SK-N-SH (cell line): ENCODE data around the gene CYP2W1. TPM values are rescaled to one million over a fixed set of nuclear protein-coding genes. Genes with fewer than 3 reads are reported as not detected.

ENCODE experiments used
- CTCF ChIA-PET: fragments of 300-600, 350-600 bp; formaldehyde crosslinking; extraction: SDS; loops from one replicate; lab custom pipeline; 2021; lab: Yijun Ruan, JAX
- POLR2A ChIA-PET: fragments of 350-600 bp; sonication (Branson Sonifier 250); formaldehyde crosslinking; extraction: SDS; loops from one replicate; lab custom pipeline; 2020; ENCODE audit warnings: antibody characterized with exemption, inconsistent platforms; lab: Yijun Ruan, JAX
- DNase-seq: peaks from one replicate; pipeline ENCODE4 v3.0.0; 2012
- H2AFZ ChIP-seq: fragments of 200-600 bp; sonication (generic); 2 replicates; pipeline ENCODE4 v1.8.1; 2016; ENCODE audit warnings: antibody characterized with exemption, mild to moderate bottlenecking, low read depth
- H3F3A ChIP-seq: fragments of 200-600 bp; sonication (generic); replicated peaks from 2 replicates; pipeline ENCODE3; 2016; ENCODE audit warnings: antibody characterized with exemption, mild to moderate bottlenecking; ENCODE audit not compliant: insufficient read depth
- H3K27ac ChIP-seq, 2 experiments: fragments of 200-500 bp in 1 of 2; fragments of 200-600 bp in 1 of 2; sonication (Bioruptor generic) in 1 of 2; sonication (generic), shearing (Covaris generic) in 1 of 2; 2 replicates each; pipeline versions ENCODE4 v1.5.1 to v1.6.1; 2014 to 2016; ENCODE audit warnings: low read depth in 2 of 2, inconsistent platforms in 1 of 2, low read length in 1 of 2, mild to moderate bottlenecking in 1 of 2, mixed read lengths in 1 of 2
- H3K27me3 ChIP-seq: fragments of 200-600 bp; sonication (generic), shearing (Covaris generic); 2 replicates; pipeline ENCODE4 v1.6.1; 2016; ENCODE audit warnings: mixed run types; ENCODE audit not compliant: insufficient read depth
- H3K36me3 ChIP-seq, 2 experiments: fragments of 200-500 bp in 1 of 2; fragments of 200-600 bp in 1 of 2; sonication (Bioruptor generic) in 1 of 2; sonication (generic) in 1 of 2; replicated peaks in 1 of 2; 2 replicates each; pipeline versions ENCODE3 to v1.5.1; 2014 to 2016; ENCODE audit warnings: low read length in 1 of 2, mild to moderate bottlenecking in 1 of 2; ENCODE audit not compliant: insufficient read depth in 2 of 2, control insufficient read depth in 1 of 2
- H3K4me1 ChIP-seq, 2 experiments: fragments of 200-500 bp in 1 of 2; fragments of 200-600 bp in 1 of 2; sonication (Bioruptor generic) in 1 of 2; sonication (generic), shearing (Covaris generic) in 1 of 2; 2 replicates each; pipeline versions ENCODE4 v1.5.1 to v1.6.1; 2014 to 2016; ENCODE audit warnings: low read depth in 1 of 2, low read length in 1 of 2, mixed run types in 1 of 2; ENCODE audit not compliant: insufficient read depth in 2 of 2, control insufficient read depth in 1 of 2
- H3K4me2 ChIP-seq: fragments of 200-600 bp; sonication (generic), shearing (Covaris generic); 2 replicates; pipeline ENCODE4 v1.6.1; 2017; ENCODE audit warnings: mixed run types
- H3K4me3 ChIP-seq, 2 experiments: fragments of 200-500 bp in 1 of 2; fragments of 200-600 bp in 1 of 2; sonication (Bioruptor generic) in 1 of 2; sonication (generic), shearing (Covaris generic) in 1 of 2; 2 replicates each; pipeline versions ENCODE4 v1.5.1 to v1.8.1; 2014 to 2016; ENCODE audit warnings: low read depth in 2 of 2, inconsistent platforms in 1 of 2, low read length in 1 of 2, mild to moderate bottlenecking in 1 of 2, mixed read lengths in 1 of 2, moderate library complexity in 1 of 2
- H3K79me2 ChIP-seq: fragments of 200-600 bp; sonication (generic); 2 replicates; pipeline ENCODE4 v1.8.1; 2017; ENCODE audit warnings: mild to moderate bottlenecking; ENCODE audit not compliant: insufficient read depth
- H3K9ac ChIP-seq: fragments of 200-600 bp; sonication (generic); 2 replicates; pipeline ENCODE4 v1.6.1; 2017; ENCODE audit warnings: mixed run types
- H3K9me2 ChIP-seq: fragments of 200-600 bp; sonication (generic); 2 replicates; pipeline ENCODE4 v1.6.1; 2017; ENCODE audit warnings: mixed run types
- H3K9me3 ChIP-seq: fragments of 200-600 bp; sonication (generic); 2 replicates; pipeline ENCODE4 v1.6.1; 2017; ENCODE audit warnings: mixed run types, mild to moderate bottlenecking, moderate library complexity
- H4K20me1 ChIP-seq: fragments of 200-600 bp; sonication (generic); 2 replicates; pipeline ENCODE4 v1.6.1; 2017; ENCODE audit warnings: mild to moderate bottlenecking, mixed run types; ENCODE audit not compliant: insufficient read depth
- CHD2 ChIP-seq: fragments of 150-350 bp; IDR thresholded peaks from 2 replicates; pipeline ENCODE4 v1.6.1; 2018; ENCODE audit warnings: low read length; ENCODE audit not compliant: partially characterized antibody
- ELF1 ChIP-seq: IDR thresholded peaks from 2 replicates; pipeline ENCODE4 v1.4.0; 2012
- EP300 ChIP-seq, 2 experiments: IDR thresholded peaks; 2 replicates each; pipeline versions ENCODE4 v1.4.0 to v1.6.1; 2012; ENCODE audit warnings: borderline replicate concordance in 1 of 2, low read depth in 1 of 2, low read length in 1 of 2
- FOSL2 ChIP-seq: IDR thresholded peaks from 2 replicates; pipeline ENCODE4 v1.4.0; 2012; ENCODE audit warnings: low read depth, mild to moderate bottlenecking, moderate library complexity, borderline replicate concordance
- GATA2 ChIP-seq: sonication (generic); formaldehyde crosslinking; IDR thresholded peaks from 2 replicates; pipeline ENCODE4 v1.5.0; 2020; ENCODE audit warnings: mild to moderate bottlenecking, missing genetic modification reagents
- JUND ChIP-seq: IDR thresholded peaks from 2 replicates; pipeline ENCODE4 v1.4.0; 2012
- MEF2A ChIP-seq: IDR thresholded peaks from 2 replicates; pipeline ENCODE4 v1.4.0; 2012; ENCODE audit warnings: low read depth, borderline replicate concordance
- MXI1 ChIP-seq: IDR thresholded peaks from 2 replicates; pipeline ENCODE4 v1.6.1; 2012; ENCODE audit warnings: mild to moderate bottlenecking, low read depth, low read length, improper control_type of control experiment
- NRF1 ChIP-seq: IDR thresholded peaks from 2 replicates; pipeline ENCODE4 v1.6.1; 2012; ENCODE audit warnings: low read depth, mild to moderate bottlenecking, low read length
- POLR2AphosphoS5 ChIP-seq: IDR thresholded peaks from 2 replicates; pipeline ENCODE4 v1.6.1; 2012; ENCODE audit warnings: low read depth, low read length
- RAD21 ChIP-seq: IDR thresholded peaks from 2 replicates; pipeline ENCODE4 v1.6.1; 2012; ENCODE audit warnings: mild to moderate bottlenecking, low read length
- RFX5 ChIP-seq: IDR thresholded peaks from 2 replicates; pipeline ENCODE4 v1.6.1; 2012; ENCODE audit warnings: mild to moderate bottlenecking, improper control_type of control experiment, low read length
- RXRA ChIP-seq: IDR thresholded peaks from 2 replicates; pipeline ENCODE4 v1.4.0; 2012; ENCODE audit warnings: low read depth, mild to moderate bottlenecking, borderline replicate concordance
- SMC3 ChIP-seq: IDR thresholded peaks from 2 replicates; pipeline ENCODE4 v1.6.1; 2012; ENCODE audit warnings: low read depth, low read length, improper control_type of control experiment
- TAF1 ChIP-seq: IDR thresholded peaks from 2 replicates; pipeline ENCODE4 v1.6.1; 2012; ENCODE audit warnings: low read depth, mild to moderate bottlenecking, low read length, moderate library complexity, borderline replicate concordance
- TCF12 ChIP-seq: IDR thresholded peaks from 2 replicates; pipeline ENCODE4 v1.4.0; 2012
- TEAD4 ChIP-seq: IDR thresholded peaks from 2 replicates; pipeline ENCODE4 v1.4.0; 2012; ENCODE audit warnings: mild to moderate bottlenecking, borderline replicate concordance; ENCODE audit not compliant: insufficient read depth
- WGBS: methylation state at CpG from one replicate; pipeline ENCODE4 v1.1.6; 2017; ENCODE audit warnings: low lambda C conversion rate; 5-methylcytosine and 5-hydroxymethylcytosine counted together
- polyA plus RNA-seq, 3 experiments: library from polyadenylated mRNA; depleted of rRNA; stranded (reverse); fragments of >200 nt; gene quantifications; 2 replicates each; pipeline ENCODE4 v1.2.3, GENCODE V29; 2012
- TF ChIP-seq, protein P1 (sequence below): fragments of 150-350 bp; IDR thresholded peaks from 2 replicates; pipeline ENCODE4 v1.6.1; 2016; ENCODE audit warnings: mild to moderate bottlenecking, low read depth, low read length
- TF ChIP-seq, protein P2 (sequence below): IDR thresholded peaks from 2 replicates; pipeline ENCODE4 v1.4.0; 2012; ENCODE audit warnings: low read depth, borderline replicate concordance

CYP2W1 gene
- polyA plus RNA-seq, 1 of the 3 experiments (the other 2 are of a cell fraction), result 0.10 TPM

DNA sequence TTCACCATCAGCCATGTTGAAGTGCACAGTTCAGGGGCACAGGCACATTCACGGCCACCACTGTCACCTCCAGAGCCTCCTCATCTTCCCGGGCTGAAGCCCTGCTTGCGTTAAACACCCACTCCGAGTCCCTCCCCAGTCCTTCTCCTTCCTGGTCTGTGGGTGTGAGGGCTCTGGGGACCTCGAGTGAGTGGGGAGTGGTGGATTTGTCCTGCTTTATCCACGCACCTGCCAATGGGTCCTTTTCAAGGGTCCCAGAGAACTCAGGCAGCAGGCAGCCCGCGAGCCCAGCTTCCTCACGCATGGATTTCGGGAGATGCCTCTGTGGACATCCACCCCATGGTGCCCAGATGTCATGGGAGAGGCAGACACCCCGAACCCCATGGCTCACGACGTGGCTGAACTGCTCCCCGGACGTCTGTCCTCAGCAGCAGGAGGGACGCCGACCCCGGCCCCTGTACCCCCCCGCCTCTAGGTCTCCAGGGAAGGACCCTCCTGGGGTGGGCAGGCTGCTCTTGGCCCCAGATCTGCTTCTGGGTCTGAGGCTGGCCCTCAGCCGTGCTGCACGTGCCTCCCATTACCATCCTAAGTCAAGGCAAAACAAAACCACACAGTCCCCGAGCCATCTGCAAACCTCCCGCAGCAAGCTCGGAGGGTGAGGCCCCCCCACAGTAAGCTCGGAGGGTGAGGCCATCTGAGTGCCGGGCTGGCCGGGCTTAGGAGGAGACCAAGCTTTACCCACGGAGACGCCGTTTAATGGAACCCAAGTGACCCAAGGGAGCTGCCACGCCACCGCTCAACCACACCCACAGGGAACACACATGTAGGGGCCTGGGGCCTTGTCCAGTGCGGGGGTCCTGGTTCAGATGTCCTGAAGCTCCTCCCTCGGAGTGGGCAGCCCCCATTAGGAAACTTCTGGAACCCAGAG is 9.0 kb downstream of the CYP2W1 start:
- peaks cover 3 to 7% of the 10 kb centered on the region in 2 experiments; a peak in 2 of 4 replicates for H3K4me1 ChIP-seq
- H3K27ac ChIP-seq, result no peak overlapping the region
- no peak for TF ChIP-seq RXRA
- no peak for TF ChIP-seq EP300 (IDR thresholded peaks at IDR 0.05; ENCODE audit: borderline replicate concordance in 1 of 2, low read depth in 1 of 2, low read length in 1 of 2)
- no peak for TF ChIP-seq TEAD4
- TF ChIP-seq TAF1, result no peak
- TF ChIP-seq TCF12, result no peak
- no peak for TF ChIP-seq RFX5
- TF ChIP-seq GATA2 (CRISPR knock-in tag), result no peak
- TF ChIP-seq ELF1, result no peak
- ChIA-PET POLR2A (interaction anchor here (1.0 to 1.6 kb wide), 4 partner anchors 35 to 150 kb away, joined by 3 to 9 read pairs (median 8); a partner anchor contains a TSS), CTCF (interaction anchor here (0.8 to 11.2 kb wide), 60 partner anchors 7 to 409 kb away, joined by 3 to 756 read pairs (median 15); partner anchors contain the start of genes COX19, CYP2W1, GPER1 and GPR146)
- H3K4me3 ChIP-seq, result no peak overlapping the region
- no peaks in the 10 kb centered on the region for H3K9me3 ChIP-seq
- H2AFZ ChIP-seq, result no peak overlapping the region
- peaks cover 10% of the 10 kb centered on the region for H3F3A ChIP-seq
- peaks cover 4% of the 10 kb centered on the region; the same call in 1 of the 2 replicates for H4K20me1 ChIP-seq
- no peak for DNase-seq
- no peaks in the 10 kb centered on the region for H3K27me3 ChIP-seq
- H3K9ac ChIP-seq, result no peak overlapping the region
- H3K79me2 ChIP-seq, result no peaks in the 10 kb centered on the region
- peaks cover 0 to 17% of the 10 kb centered on the region in 2 experiments for H3K36me3 ChIP-seq
- no peak overlapping the region for H3K4me2 ChIP-seq
- 79% methylated on average over 23 of the region's 34 CpGs for WGBS
- no peaks in the 10 kb centered on the region for H3K9me2 ChIP-seq

DNA sequence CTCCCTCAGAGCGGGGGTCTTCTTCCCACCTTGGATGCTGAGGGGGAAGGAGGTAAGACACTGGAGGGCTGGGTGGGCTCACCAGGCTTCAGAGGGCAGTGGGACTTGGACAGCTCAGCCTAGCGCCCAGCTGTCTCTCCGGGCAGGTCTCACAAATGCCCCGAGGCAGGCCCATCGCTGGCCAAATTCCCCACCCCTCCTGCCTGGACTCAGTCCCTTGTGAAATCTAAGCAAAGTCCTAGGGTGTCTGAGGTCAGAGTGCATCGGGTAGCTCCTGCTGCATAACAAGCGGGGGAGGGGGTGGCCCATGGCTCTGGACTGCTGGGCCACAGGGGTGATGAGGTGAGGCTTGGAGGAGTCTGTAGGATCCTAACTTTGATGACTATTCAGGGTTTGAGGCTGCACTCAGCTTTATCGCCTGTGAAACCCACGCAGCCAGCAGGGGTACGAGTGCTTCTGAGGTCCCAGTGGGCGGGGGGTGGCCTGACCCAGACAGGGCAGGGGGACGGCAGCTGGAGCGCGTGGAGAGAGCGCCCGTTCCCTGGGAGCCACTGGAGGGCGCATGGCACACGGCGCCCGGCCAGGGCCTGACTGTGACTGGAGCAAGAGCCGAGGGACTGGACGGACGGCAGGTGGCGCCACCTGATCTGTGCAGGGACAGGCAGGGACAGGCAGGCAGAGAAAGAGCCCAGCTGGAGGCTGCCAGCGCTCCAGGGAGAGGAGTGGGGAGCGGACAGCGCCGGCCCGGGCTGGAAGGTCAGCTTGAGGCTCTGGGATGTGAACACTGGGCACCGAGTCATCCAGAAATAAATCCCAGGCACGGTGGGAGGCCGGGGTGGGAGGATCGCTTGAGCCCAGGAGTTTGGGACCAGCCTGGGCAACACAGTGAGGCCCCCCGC is 10.0 kb downstream of the CYP2W1 start:
- POLR2A ChIA-PET, result interaction anchor here (1.0 to 1.6 kb wide), 4 partner anchors 34 to 149 kb away, joined by 3 to 9 read pairs (median 8); a partner anchor contains a TSS
- TF ChIP-seq TEAD4 (no peak), SMC3 (peak; percentile 100), FOSL2 (no peak), MEF2A (no peak), NRF1 (peak; percentile 50; the same call in 1 of the 2 replicates), RAD21 (peak; percentile 100), JUND (no peak), MXI1 (peak; percentile 87), TCF12 (no peak), POLR2AphosphoS5 (peak; percentile 60), CHD2 (peak; percentile 92), GATA2 (CRISPR knock-in tag) (no peak), TAF1 (0 out of 2 replicates have a peak, but pooled peaks have one; percentile 33)
- TF ChIP-seq, protein P1, sequence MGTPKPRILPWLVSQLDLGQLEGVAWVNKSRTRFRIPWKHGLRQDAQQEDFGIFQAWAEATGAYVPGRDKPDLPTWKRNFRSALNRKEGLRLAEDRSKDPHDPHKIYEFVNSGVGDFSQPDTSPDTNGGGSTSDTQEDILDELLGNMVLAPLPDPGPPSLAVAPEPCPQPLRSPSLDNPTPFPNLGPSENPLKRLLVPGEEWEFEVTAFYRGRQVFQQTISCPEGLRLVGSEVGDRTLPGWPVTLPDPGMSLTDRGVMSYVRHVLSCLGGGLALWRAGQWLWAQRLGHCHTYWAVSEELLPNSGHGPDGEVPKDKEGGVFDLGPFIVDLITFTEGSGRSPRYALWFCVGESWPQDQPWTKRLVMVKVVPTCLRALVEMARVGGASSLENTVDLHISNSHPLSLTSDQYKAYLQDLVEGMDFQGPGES, result no peak
- TF ChIP-seq, protein P2, sequence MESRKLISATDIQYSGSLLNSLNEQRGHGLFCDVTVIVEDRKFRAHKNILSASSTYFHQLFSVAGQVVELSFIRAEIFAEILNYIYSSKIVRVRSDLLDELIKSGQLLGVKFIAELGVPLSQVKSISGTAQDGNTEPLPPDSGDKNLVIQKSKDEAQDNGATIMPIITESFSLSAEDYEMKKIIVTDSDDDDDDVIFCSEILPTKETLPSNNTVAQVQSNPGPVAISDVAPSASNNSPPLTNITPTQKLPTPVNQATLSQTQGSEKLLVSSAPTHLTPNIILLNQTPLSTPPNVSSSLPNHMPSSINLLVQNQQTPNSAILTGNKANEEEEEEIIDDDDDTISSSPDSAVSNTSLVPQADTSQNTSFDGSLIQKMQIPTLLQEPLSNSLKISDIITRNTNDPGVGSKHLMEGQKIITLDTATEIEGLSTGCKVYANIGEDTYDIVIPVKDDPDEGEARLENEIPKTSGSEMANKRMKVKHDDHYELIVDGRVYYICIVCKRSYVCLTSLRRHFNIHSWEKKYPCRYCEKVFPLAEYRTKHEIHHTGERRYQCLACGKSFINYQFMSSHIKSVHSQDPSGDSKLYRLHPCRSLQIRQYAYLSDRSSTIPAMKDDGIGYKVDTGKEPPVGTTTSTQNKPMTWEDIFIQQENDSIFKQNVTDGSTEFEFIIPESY, result no peak

More for the DNA sequence above, 10.0 kb downstream of the CYP2W1 start:
- no peak overlapping the region for H2AFZ ChIP-seq
- peaks cover 4% of the 10 kb centered on the region; the same call in 1 of the 2 replicates for H4K20me1 ChIP-seq
- H3K4me1 ChIP-seq, result peaks cover 3 to 7% of the 10 kb centered on the region in 2 experiments; a peak in 2 of 4 replicates
- H3K27me3 ChIP-seq, result no peaks in the 10 kb centered on the region
- H3K9me2 ChIP-seq, result no peaks in the 10 kb centered on the region
- no peak overlapping the region for H3K27ac ChIP-seq
- H3K36me3 ChIP-seq, result peaks cover 0 to 27% of the 10 kb centered on the region in 2 experiments
- no peaks in the 10 kb centered on the region for H3K79me2 ChIP-seq
- peak; percentile 98 for DNase-seq
- H3K4me3 ChIP-seq, result peak overlapping the region in 1 of 2 experiments; percentile 24; a peak in 1 of 4 replicates
- H3K4me2 ChIP-seq, result no peak overlapping the region
- no peak overlapping the region for H3K9ac ChIP-seq
- WGBS, result 35% methylated on average over 22 of the region's 34 CpGs
- peaks cover 10% of the 10 kb centered on the region for H3F3A ChIP-seq
- CTCF ChIA-PET, result interaction anchor here (0.6 to 11.2 kb wide), 82 partner anchors 8 to 666 kb away, joined by 3 to 756 read pairs (median 8); partner anchors contain the start of genes COX19, CYP2W1, GPER1 and GPR146
- H3K9me3 ChIP-seq, result no peaks in the 10 kb centered on the region
